NCI-H345 treated with DMSO at 0.1 percent for 48 hours (cell line): ENCODE measurements around the gene RBMS1.

ENCODE experiments used
- DNase-seq: peaks from one replicate; lab custom pipeline; 2025; ENCODE audit not compliant: unreplicated experiment; lab: John Stamatoyannopoulos, UW

The RBMS1 gene, protein sequence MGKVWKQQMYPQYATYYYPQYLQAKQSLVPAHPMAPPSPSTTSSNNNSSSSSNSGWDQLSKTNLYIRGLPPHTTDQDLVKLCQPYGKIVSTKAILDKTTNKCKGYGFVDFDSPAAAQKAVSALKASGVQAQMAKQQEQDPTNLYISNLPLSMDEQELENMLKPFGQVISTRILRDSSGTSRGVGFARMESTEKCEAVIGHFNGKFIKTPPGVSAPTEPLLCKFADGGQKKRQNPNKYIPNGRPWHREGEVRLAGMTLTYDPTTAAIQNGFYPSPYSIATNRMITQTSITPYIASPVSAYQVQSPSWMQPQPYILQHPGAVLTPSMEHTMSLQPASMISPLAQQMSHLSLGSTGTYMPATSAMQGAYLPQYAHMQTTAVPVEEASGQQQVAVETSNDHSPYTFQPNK

DNA sequence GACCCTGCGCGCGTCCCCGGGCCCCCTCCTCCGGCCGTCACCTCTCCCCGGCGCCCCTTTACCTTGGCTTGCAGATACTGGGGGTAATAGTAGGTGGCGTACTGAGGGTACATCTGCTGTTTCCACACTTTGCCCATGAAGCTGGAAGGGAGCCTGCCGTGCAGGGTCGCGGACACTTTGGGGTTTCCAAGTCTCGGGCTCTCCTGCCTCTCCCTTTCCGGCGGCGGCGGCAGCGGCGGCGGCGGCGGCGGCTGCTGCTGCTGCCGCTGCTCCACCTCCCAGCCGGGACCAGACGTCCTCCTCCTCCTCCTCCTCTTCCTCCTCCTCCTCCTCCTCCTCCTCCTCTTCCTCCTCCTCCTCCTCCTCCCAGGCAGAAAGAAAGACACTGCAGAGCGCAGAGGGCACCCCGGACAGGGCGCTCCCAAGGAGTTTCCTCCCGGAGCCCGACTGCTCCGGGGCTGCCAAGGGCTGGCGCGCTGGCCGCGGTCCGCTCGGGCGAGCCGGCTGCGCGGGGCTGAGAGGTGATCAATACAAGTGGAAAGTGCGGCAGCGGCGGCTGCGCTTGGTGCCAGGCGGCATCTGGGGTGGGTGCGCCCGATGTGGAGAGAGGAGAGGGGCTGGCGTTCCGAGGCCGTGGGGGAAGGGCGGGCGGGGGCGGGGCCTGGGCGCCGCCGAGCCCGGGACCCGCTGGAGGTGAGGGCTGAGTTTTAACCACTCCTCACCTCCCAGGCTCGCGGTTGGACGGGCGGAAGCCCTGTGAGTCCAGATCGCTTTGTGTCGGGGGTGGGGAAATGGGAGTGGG lies at the start of gene RBMS1:
TSS of gene RBMS1 (minus strand) at position 581 of the 802 bp plus-strand sequence. CDS start at position 137, 444 bp downstream.
- peak; percentile 32 for DNase-seq

- no peak for DNase-seq
These were observed 48.1 kb upstream of the RBMS1 start for GRCh38 chr2:160541745-160542144.

- no peak for DNase-seq
These were observed 45.1 kb upstream of the RBMS1 start for GRCh38 chr2:160538559-160539355.

- DNase-seq, result no peak
These were observed 44.5 kb upstream of the RBMS1 start for GRCh38 chr2:160538115-160538514.

DNA sequence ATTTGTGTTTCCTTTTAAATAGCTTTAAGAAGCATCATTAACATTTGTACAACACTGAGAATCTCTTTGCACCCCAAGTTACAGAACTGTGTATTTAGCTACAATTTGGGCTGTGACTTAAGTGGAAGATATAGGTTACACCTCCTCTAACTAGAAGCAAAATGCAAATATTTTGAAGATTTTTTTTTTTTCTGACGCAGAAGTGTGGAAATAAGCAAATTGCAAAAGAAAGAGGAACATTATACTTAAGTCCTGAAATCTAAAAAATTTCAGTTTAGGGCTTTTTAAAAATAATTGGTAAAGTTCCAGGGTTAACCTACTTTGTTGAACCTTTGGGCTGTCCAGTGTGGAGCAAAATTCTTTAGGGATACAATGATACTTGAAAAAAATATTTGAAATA lies 41.4 kb upstream of the RBMS1 start:
- no peak for DNase-seq

GRCh38 chr2:160534249-160534648 lies 40.6 kb upstream of the RBMS1 start:
- DNase-seq, result no peak

- no peak for DNase-seq
These were observed 39.9 kb upstream of the RBMS1 start for GRCh38 chr2:160533482-160533881.

- DNase-seq, result no peak
These were observed 38.8 kb upstream of the RBMS1 start for GRCh38 chr2:160532388-160532787.

DNA sequence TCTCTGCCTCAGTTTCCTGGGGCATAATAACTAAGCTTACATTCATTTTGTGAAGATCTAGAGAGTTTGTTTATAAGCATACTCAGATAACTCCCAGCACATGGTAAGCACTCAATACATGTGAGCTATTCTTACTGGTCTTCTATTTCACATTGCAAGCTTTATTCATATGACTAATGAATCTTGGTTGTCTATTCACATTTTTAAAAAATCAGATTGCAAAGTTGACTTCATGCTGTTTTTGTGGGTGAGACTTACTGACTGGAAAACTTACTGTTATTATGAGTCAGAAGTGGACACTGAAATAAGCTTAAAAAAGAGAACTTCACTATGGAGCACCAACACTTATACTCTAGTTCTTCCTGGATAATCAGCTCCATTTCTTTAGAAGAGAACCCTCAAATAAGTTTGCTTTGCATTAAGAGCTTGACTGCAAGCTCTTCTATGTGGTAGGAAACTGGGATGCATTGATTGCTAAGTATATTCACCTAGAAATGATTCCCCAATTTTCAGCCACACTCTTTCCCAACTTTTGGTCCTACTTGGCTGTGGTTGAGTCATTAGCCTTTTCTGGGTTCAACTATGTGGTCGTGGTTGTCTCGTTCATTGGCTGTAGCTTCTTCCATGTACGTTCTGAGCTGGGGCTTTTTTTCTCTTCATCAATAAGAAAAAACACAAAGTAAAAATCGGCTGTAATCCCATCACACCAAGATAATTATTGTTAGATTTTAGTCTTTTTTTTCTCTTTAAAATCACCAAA lies 29.5 kb upstream of the RBMS1 start:
- no peak for DNase-seq

- DNase-seq, result no peak
These were observed 24.1 kb upstream of the RBMS1 start for GRCh38 chr2:160517731-160518130.

GRCh38 chr2:160516547-160517365 lies 23.1 kb upstream of the RBMS1 start:
- DNase-seq, result no peak

DNA sequence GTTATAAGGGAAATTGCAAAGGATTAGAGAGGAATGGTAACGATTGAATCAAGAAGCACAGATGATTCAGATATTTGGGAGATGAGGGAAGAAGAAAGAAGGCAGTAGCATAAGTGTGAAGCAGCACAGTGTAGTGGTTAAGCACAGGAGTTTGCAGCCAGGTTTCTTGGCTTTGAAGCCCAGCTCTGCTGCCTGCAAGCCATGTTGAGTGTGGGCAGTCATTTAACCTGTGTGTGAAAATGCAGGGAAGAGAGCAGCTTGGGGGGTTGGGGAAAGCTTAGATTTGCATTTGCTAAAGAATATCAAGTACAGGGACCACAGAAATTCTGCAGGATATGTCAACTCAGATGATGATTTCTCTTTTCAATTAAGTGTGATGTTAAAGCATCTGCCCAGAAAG lies 21.5 kb upstream of the RBMS1 start:
- no peak for DNase-seq

- DNase-seq, result no peak
These were observed 19.5 kb upstream of the RBMS1 start for GRCh38 chr2:160513120-160513519.

GRCh38 chr2:160512491-160512890 lies 18.9 kb upstream of the RBMS1 start:
- DNase-seq, result no peak

GRCh38 chr2:160510617-160511016 lies 17.0 kb upstream of the RBMS1 start:
- no peak for DNase-seq

DNA sequence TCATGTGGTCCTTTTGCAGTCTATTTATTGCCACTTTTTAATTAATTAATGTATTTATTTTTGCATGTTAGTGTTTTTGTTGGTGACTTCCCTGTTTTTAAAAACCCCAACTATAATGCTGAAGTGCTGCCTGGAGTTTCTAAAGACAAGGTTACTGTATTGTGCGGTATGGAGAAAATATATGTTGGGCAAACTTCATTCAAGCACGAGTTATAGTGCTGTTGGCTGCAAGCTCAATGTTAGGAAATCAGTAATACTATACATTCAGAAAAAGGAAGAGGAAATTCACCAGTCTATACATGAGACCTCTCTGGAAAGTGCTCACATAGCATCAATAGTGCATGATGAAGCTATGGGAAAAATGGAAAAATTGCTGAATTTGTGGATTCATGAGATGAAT lies 15.4 kb upstream of the RBMS1 start:
- no peak for DNase-seq

DNA sequence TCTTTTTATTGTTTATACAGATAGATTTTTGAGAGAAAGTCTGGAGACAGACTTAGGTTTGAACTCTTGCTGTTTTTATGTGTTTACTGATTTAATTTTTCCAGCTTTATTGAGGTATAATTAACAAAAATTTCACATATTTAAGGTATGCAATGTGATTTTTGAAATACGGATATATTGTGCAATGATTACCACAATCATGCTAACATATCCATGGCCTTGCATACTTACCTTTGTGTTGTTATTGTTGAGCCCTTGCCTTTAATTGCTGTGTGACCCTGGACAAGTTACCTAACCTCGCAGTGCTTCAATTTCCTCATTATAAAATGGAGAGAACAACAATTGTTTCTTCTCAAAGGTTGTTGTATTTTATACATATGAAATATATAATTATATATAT lies 13.9 kb upstream of the RBMS1 start:
- DNase-seq, result no peak

- no peak for DNase-seq
These were observed 13.4 kb upstream of the RBMS1 start for GRCh38 chr2:160507046-160507407.

- no peak for DNase-seq
These were observed 12.9 kb upstream of the RBMS1 start for GRCh38 chr2:160506371-160507045.
